Stimulated activated CD4-positive, alpha-beta T cell treated with anti-CD3 and anti-CD28 coated beads, Interleukin-4, amount 100 ng/mL, for 4 hours (primary cell): ENCODE data around the gene TRABD2B.

Source experiments
- DNase-seq, 2 experiments: peaks; one replicate each; pipeline ENCODE4 v3.0.0-alpha.2; 2020

Gene TRABD2B

DNA sequence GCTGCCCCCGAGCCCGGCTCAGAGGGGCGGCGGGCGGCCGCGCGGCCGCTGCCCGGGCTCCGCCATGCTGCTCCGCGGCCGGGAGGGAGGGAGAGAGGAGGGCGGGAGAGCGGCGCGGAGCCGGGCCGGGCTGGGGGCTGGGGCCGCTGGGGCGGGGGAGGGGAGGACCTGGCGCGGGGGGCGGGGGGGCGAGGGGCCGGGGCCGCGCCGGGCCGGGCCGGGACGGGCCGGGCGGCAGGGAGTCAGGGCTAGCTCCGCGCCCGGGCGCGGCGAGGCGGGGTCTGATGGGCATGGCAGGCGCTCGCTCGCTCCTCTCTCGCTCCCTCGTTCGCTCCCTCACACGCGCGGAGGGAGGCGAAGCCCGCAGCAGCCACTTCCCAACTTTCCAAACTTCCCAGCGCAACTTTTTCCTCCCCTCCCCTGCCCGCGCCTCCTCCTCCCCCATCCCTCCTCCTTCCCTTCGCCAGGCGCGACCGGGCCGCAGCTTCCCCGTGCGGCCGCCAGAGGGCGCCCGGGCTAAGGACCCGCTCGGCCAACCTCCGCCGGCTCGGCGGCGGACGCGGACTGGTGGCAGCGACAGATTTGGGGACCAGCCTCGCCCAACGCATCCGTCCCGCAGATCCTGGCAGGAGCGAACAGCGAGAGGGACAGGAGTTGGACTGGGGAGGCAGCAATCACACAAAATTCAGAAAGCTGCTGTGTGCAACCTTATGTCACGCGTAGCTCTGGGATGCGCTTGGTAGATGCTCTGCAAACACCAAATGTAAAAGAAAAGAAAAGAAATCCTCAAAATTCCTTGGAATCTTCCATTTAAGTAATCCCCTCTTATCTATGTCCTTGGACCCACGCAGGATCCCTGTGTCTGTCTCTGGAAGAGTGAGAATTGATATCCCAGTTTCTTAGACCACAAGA is at the start of gene TRABD2B:
TSS of gene TRABD2B (minus strand) at position 97 of the 912 bp plus-strand sequence.
- peak; percentile 37 to 68 for DNase-seq

DNA sequence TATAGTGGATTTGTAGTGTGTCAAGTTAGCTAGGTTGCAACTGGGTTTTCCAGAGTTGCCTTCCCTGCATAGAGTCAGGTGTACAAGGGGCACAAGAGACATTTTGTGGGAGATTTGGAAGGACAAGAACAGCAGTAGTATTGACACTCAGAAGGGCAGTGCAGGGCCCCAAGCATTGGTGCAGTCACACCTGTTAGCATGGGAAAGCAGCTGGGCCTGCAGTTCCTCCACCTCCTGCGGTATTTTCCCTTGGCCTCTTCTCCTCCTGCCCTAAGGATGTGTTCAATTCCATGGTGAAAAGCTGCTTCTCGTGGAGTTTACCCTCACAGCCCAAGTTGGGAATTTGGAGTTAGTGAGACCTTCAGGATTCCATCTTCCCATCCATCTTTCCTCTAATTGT is 47.1 kb upstream of the TRABD2B start:
- DNase-seq, result no peak

DNA sequence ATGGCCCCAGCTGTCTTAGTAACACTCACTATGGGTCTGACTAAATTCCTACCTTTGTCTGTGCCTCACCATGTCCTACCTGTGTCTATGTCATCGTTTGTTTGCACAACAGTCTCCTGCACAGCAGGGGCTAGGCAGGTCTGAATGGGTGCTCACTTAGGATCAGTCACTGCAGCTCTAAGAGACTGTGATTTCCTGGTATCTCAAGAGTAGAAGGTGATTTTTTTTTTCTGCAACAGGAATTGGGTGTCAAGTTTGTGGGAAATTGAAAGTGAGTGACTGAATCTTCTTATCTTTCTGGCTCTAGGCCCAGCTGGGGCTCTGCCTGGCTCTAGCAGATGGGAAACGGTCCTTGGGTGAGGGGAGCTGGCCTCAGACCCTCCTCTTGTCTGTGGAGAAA is 46.4 kb upstream of the TRABD2B start:
- DNase-seq, result no peak

DNA sequence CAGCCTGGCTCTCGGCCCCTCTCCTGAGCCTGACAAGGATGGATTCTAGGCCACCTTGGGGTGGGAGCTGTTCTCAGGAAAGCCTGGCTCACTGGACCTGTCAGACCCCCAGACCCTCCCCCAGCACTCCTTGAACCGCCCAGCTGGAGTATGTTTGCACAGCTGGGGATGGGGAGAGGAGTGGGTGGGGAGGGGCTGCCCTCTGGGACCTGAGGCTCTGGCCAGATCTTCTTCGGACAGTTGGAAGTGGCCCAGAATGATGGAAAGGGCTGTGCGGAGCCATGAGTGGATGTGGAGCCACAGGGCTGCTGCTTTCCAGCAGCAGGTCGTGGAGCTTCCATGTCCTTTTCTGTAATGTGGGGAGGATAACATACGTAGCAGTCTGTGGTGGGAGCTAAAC is 43.0 kb upstream of the TRABD2B start:
- DNase-seq, result no peak

DNA sequence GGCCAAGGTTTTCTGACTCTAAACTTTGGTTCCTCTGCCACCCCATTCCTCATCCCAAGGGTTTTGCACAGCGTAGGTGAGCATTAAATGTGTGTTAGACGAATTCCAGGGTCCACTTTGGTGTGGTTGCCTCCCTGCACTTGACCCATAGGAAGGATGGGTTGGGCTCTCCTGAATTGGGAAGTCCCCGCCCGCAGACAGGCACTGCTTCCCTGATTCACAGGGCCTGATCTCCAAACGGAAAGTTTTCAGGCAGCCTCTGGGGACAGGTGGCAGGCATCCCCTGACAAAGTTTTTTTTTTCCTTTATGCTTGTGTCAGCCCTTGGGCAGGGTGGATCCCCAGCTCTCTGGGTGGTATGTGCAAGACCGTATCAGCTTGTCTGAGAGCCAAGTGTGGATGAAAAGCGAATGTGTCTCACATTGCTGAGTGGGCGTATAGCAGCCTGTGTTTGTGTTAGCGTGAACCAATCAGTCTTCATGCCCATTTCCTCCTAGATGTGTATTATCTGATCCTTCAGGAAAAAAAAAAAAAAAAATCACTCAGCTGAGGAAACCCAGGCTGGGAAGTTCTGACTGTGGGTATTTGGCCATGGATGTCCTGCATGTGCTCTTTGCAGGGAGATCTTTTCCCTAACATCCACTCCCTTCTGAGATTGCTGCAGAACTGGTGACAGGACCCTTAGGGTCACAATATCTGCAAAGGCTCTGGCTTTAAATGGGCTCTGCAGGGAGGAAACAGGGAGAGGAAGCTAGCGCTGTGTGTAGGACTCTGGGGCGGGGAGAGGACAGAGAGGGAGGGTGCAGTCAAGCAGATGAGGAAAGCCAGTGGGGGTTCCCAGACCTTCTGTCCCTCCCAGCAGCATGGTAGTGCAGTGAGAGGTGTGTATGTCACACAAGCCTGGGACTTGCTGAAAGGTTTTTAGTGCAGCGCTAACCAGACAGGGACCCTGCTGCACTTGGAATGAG is 42.2 kb upstream of the TRABD2B start:
- DNase-seq, result no peak

DNA sequence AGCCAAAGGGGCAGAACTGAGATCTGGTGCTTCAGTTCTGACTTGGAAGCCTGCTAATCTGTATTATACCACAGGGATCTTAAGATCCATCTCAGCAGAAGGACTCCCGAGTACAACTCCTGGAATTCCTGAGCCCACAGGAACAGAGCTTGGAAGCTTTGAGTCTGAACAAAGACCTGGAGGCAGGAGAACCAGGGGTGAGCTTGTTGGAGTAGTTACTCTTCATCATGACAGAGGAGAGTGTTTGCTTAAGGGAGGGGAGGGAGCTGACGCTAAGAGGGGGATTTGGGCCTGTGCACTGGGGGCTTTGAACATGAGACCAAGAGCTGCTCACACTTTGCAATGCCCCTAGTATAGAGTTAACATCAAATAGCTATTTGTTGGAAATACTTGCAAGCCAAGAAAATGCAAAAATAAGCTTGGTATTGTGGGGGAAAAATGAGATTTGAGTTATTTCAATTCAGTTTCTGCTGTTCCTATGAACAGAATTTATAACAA is 41.1 kb upstream of the TRABD2B start:
- DNase-seq, result no peak

DNA sequence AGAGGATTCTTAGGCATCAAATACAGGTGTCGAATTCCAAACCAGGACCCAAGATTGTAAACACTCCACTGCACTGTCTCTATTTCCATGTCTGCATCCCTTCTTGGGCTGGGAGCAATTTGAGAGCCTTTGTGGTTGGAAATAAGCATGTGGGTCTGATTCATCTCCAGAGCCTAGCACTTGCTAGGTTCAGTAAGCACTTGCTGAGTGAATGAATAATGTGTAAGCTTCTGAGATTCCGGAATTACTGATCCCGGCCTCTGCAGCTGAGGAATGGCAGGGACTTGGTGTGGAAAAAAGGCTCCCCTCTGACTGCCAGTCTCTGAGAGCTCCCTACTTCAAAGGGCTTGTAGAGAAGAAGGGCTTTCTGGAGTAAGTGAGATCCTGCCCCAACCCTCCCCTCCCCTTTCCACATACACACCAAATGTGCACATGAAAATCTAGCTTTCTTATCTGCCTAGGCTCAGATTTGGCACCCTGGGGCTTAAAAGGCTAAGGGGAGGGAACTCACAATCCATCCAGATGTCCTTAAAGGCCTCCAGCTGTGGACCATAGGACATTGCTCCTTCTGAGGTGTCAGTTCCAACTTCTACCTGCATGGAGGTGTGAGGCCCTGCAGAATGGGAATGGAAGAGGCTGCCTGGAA is 39.6 kb upstream of the TRABD2B start:
- DNase-seq, result no peak

DNA sequence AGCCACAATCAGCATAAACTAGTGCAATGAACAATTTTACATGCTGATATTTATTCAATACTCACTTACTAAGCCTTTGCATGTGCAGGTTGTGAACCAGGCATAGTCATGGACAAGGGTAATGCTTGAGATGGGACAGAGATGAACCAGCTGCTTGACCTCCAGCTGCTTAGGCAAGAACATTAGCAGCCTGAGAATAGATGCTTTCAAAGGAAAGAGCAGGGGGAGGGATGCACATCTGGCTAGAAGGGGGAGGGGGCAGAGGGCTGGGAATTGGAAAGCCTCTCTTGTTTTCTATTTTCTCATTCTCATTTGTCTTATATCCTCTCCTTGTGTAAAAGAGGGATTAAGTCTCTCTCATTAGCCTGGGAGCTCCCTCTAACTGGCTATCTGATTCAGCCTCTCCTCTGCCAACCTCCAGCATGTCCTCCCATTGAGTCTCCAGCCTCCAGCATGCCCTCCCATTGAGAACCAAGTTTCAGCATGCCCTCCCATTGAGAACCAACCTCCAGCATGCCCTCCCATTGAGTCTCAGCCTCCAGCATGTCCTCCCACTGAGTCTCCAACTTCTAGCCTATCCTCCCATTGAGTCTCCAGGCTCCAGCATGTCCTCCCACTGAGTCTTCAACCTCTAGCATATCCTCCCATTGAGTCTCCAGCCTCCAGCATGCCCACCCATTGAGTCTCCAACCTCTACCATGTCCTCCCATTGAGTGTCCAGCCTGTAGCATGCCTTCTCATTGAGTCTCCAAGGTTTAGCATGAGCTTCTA is 38.4 kb upstream of the TRABD2B start:
- DNase-seq, result no peak

DNA sequence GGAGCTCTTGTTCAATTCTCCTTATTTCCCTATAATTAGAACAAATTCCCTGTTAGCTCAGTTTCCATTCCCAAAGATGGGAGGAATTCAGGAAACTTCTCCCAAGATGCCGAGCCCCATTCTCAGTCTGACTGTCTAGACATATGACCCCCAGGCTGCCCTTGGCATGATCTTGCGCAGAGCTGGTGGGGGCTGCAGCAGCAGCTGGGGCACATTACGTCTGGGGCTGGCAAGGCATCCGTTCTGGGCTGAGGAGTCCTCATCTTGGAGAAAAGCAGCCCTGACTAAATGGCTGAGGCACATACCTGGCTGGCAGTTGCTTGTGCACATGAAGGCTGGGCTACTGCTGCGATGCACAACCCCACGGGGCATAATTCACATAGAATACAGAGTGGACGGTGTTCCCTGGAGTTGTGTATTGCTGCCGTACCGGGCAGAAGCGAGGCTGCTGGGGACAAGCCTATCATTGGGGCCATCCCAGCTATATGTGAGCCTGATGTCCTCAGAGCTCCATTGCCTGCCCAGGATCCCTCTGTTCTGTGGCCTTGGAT is 36.4 kb upstream of the TRABD2B start:
- no peak for DNase-seq

DNA sequence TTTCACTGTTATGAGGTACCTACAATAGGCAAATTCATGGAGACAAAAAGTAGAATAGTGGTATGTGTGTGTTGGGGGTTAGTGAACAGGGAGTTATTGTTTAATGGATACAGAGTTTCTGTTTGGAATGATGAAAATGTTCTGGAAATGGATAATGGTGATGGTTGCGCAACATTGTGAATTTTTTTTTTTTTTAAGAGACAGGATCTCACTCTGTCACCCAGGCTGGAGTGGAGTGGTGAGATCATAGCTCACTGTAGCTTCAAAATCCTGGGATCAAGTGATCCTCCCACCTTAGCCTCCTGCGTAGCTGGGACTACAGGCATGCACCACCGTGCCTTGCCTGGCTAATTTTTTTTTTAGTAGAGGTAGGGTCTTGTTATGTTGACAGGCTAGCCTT is 34.5 kb upstream of the TRABD2B start:
- no peak for DNase-seq

DNA sequence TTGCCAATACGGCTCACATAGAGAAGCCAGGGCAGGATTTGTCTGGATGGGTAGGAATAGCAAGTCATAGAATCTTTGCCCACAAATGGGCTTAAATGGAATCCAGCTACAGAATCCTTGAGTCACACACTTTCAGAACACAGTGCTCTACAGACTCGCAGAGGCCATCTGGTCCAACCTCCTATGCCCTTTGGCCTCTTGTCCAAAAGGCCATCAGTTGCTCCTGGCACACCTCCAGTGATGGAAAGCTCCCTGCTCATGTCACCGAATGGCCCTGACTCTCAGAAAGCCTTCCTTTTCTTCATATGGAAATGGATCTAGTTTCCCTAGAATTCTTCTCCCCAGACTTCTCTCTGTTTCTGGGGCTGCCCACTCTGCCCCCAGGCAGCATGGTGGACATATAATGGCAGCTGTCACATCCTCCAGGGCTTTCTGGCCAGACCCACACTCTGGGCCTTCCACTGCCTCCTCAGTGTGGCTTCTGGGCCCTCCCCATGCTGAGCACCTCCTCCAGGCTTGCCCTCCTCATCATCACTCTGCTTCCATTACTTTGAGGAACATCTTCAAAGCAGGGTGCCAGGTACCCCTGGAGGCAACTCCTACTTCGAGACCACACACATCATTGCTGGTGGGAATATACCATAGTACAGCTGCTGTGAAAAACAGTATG is 33.6 kb upstream of the TRABD2B start:
- DNase-seq, result no peak

DNA sequence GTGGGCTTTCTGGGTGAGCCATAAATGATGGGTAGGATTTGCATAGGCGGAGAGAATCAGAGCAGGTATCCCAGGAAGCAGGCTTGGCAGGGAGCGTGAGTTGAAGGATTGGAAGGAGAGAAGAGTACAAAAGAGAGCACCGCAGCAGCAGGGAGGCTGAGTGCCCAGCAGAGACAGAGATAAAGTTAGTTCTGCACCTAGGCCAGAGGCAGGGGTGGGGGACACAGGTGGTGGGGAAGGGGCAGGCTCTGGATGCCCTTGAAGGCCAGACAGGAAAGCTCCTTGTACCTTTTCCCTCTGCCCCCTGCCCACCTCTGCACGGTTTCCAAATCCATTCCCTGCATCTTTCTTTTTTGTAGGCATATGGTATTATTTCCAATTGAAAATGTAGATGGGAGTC is 33.0 kb upstream of the TRABD2B start:
- DNase-seq, result no peak

DNA sequence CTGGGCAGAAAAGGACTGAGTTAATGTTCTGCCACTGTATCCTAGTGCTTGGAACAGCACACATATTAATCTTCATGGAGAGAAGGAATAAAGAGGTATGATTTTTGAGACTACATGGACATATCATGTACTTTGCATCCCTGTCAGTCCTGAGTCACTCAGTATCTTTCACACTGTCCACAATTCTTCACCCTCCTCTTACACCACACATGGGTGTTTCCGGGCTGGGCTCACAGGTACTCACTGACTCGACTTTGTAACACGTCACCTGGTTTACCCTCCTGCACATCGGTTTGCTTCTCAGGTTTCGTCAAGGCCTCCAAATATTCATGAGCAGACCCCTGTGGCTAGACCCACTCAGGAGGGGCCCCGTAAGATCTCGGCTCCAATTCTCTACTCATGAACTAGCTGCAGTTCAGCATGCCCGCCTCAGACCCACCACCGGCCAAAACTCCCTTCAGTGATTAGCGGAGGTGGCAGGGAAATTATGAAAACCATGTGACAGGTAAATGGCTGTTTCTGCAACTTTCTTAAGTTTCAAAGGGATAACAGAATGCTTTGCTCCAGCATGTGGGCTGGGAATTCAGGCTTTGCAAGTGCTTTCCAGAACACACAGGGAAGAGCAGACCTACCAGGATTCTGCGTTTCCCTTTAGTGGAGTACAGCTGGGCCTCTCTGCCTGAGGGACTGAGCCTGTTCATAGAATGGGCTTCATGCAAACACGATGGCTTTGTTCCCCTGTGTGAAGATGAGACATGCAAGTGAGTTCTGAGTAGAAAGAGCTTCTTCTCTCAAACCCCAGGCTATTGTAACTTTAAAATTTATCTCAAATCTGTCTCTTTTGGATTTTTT is 31.3 kb upstream of the TRABD2B start:
- DNase-seq, result no peak

DNA sequence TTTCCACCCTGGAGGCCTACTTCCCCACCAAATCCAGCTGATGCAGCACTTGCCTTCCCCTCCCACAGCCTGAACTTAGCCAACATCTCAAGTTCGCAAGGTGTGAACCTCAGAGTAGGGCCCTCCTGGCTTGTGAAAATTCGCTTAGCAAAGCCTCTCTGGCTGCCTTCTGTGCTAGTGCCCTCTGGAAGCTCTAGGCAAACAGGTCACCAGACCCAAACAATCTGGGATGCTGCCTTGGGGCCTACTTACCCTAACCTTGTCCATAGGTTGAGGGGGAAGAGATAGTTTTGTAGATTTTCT is 30.3 kb upstream of the TRABD2B start:
- no peak for DNase-seq

DNA sequence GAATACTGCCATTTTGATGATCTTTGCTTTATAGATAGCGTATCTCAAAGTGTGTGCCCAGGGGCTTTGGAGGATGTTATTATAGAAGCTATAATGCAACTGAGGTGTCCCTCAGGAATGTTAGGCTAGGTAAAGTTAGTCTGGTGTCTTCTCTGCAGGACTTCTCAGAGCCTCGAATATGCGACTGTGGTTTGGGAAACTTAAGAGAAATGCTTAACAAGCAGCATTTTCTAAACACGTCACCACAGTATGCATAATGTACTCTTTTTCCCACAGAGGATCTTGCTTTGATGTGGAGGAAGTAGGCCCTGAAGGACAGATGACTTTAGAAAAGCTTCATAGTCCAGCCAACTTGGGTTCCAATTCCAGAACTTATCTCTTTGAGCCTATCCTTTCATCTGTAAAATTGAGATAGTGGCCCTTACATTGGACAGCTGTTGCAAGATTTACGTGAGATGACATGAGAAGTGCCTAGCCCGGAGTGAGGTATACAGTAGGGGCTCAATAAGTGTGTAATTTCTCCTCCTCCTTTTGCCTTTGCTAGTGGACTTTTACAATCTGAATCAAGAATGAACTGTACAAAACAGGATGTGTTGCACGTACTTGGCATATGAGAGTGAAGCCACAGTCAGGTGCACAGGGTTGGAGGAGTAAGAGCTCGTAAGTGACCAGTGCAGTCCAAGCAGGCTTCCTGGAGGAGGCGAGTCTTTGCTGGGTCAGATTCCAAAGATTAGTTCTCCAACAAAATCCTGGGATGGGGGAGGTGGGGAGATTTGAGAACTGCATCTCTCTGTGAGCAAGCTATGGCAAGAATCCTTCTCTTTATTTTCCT is 29.7 kb upstream of the TRABD2B start:
- no peak for DNase-seq

DNA sequence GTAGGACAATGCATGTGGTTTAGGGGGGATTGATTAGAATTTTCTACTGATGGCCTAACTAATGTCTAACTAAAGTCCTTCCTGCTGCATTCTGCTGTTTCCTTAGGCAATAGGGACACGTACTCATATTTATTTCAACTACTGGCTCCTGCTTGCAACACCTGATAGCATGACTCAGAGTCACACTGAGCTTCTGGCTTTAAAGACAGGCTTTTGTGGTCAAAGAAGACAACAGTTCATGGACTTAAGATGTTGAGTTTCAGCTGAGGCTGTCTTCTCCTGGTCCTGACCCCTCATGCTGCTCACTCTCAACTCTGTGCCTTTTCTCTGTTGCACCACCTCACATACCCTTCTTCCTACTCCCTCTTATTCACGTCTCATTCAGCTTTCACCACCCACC is 29.1 kb upstream of the TRABD2B start:
- DNase-seq, result no peak

DNA sequence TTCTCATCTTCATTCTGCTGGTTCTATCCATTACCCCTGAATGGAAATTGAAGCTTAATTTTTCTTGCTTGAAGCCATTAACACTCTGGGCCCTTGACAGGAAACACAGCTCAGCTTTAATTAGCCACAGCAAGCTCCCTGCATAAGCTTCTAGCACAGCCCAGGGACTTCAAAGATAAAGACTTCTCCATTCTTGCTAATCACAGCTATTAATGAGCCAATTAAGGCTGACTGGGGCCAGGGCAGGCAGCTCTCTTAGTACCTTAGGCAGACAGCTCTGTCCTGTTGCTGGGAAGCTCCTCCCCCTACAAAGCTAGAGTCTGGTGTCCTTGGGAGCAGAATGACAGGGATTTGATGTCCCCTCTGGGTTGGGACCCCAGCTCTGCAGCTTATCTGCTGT is 27.9 kb upstream of the TRABD2B start:
- DNase-seq, result no peak

DNA sequence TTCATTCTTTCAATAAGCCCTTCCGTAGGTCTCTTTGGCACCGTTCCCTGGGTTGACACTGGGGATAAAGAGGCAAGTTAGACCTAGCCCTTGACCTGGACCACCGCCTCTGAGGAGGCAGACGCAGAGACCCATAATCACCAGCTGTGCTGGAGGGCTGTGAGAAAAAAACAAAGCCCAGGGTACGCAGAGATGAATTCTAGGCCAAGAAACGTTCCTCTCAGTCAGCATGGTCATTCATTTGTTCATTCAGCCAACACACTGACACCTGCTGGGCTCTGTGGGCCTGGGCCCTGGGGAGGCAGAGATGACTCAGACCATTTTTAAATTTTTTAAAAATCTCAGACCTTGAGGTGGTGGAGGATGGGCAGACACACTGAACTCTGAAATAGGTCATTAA is 26.3 kb upstream of the TRABD2B start:
- DNase-seq, result no peak

DNA sequence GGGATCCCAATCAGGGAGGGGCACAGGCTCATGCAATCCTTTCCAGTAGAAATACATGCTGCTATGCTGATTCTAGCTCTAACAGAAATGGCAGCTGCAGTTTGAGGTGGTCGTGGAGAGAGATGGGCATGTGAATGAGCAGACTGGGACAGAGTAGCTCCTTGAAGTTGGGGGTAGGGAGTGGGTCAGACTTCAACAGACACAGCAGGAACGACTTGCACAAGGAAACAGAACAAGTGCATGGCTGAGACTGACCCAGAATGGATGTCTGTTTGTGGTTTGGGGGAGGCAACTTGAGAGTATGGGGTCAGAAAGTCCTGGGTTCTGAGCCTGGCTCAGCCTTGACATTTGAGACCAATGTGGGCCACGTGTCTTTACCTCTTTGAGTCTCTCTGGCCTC is 25.1 kb upstream of the TRABD2B start:
- DNase-seq, result no peak

DNA sequence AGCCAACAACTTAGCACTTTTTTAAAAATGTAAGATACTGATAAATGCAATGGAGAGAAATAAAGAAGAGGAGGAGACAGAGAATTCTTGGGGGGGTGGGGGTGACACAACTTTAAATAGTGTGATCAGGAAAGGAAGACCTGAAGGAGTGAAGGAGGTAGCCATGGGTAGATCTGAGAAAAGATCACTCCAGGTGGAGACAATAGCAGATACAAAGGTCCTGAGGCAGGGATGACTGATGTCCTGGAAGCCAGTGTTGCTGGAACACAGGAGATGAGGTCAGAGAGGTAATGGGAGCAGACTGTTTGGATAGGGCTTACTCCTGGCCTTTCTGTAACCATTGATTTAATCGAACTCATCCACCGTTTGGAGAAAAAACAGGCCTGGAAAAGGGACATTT is 24.6 kb upstream of the TRABD2B start:
- no peak for DNase-seq
